HG03378 (cell line): Measurements from ENCODE around the gene KCNE1.
"Not testable (repeated sequence)": the region's sequence is repeated elsewhere in the genome, so short reads cannot be mapped to it uniquely, and the experiment has no call there.

Experiments used
- ATAC-seq: cut with Tn5 transposase; IDR thresholded peaks from one replicate; pipeline ENCODE4 v1.9.1; 2021; ENCODE audit warnings: mild to moderate bottlenecking, moderate library complexity; ENCODE audit not compliant: unreplicated experiment

The KCNE1 gene

DNA sequence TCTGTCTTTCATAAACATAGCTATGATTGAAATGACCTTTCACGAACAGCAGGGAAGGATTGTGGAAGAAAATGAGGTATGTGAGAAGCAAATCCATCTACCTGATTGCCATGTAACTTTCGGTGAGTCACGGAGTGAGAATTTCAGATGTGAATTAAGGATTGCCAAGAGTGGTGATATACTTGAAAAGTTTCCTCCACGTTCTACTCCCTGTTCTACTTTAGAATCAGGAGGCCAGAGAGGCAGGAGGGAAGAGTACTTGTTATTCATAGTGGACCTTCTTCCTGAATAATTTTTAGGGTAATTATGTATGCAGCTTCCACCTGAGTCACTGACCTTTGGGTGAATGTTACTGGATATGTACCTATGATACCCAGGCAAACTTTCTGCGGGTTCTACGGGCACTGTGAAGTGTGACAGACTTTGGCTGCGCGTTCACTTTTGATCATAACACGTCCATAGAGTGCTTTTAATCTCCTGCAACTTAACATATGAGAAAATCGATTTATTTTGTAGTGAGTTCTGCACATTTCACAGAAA lies 2.6 kb upstream of the KCNE1 start:
- ATAC-seq, result no peak

DNA sequence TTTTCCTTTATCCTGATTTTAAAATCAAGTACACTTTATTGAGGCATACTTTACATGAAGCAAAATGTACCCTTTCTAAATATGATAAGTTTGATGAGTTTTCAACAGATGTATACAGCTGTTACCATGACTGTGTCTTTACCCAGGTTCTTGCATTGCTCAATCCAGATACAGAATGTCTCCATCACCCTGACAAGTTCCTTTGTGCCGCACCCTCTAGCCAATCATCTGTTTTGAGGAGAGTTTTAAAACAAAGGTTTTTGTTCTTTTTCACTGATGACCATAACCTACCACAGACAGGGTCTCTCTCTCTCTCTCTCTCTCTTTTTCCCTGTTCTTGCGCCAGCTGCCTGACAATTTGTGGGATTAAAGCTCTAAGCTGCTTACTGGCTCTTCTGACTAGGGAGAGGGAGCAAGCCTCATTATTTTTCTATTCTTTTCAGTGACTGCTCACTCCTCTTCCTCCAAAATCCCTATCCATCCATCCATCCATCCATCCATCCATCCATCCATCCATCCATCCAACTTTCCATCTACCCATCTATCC lies 1.2 kb upstream of the KCNE1 start:
- no peak for ATAC-seq

DNA sequence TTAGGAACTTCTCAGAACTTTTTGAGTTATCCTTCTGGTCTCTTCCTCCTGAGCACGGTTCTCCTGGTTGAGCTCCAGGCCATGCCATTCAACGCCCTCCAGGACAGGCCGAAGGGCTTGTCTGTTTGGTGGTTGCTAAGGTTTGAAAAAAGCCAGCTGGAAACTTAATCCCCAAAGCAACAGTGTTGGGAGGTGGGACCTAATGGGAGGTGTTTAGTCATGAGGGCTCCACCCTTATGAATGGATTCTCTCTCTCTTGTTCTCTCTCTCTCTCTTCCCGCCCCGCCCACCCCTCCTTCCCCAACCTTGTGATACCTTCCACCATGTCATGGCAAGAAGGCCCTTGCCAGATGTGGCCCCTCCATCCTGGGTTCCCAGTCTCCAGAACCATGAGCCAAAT lies 829 bp downstream of the KCNE1 start:
- ATAC-seq, result no peak

DNA sequence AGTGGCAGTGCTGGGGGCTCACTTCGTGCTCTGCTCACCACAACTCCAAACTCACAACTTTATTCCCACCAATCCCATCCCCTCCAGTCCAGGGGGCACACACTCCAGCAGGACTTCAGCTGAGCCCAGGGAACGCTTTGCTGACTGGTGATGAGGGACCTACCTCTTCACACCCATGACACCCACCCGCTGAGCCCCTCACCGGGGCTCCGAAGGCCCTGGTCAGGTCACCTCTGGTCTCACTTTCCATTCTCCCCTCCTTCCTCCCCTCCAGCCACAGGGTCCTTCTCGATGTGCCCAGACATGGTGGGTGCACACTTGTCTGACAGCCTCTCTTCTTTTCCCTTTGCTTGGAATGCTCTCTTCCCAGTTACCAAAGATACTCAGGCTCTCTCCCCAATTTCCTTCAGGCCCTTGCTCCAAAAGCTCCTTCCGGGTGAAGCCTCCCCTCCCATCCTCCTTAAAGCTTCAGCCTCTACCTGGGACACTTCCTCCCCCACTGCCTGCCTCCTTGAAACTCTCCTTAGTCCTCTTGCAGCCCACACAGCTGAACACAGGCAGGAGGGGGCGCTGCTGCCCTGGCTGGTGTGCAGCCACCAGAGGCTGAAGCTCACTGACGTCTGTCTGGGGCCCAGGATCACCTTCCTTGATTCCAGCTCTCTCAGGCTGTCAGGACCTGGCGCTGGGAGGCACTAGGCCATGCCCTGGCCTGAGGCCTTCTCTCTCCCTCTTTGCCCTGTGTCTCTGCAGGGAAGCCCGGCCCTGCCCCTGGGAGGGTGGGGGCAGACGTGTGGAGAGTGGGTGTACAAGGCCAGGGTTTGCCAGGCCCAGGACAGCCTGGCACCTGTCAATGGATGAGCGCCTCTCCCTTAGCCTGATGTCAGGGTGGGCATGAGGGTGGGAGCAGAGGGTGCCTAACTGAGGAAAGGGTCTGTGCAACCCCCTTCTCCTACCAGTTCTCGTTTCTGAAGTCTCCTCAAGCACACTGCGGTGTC lies 1.6 kb downstream of the KCNE1 start:
- ATAC-seq, result no peak

DNA sequence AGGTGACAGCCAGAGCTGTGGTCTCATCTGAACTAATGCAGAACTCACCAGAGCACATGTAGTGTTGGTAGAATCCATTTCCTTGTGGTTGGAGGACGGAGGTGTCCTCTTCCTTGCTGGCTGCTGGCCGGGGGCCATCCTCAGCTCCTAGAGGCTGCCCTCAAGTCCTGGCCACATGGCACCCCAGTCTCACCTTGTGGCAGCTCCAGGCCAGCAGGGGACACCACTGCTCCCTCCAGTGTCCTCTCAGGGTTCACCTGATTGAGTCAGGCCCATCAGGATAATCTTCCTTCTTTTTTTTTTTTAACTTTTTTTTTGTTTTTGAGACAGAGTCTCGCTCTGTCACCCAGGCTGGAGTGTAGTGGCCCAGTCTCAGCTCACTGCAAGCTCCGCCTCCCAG lies 2.9 kb downstream of the KCNE1 start:
- ATAC-seq, result no peak

GRCh38 chr21:34504595-34504994 lies 7.4 kb downstream of the KCNE1 start:
- ATAC-seq, result no peak

DNA sequence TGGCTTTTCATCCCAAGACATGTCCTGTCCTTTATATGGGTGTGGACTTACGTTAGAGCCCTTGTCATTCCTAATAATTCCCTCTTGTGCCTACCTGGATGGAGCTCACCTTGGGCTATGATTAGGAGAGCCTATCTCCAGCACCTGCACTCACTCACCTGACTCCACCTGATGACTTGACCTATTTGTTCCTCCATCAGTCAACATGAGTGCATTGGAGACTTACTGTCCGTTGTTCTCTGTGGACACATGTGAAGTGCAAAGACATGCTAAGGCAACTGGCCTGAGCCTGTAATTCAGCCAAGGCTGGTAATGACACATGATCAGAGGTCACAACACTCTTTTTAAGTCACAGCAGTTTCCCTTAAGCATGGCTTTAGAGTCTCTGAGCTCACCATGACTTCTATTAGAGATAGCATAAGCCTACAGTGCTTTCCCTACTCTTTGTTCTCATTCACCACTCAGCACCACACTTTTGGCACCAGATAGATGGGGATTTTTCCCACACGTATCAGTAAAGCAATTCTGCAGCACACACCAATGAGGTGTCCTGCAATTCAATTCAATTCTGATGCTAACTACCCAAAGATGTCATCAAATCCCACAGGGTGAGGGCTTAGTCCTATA lies 9.4 kb downstream of the KCNE1 start:
- no peak for ATAC-seq

- no peak for ATAC-seq
These were observed 10.3 kb downstream of the KCNE1 start for GRCh38 chr21:34501716-34502115.

GRCh38 chr21:34500191-34500590 lies 11.8 kb downstream of the KCNE1 start:
- no peak for ATAC-seq

DNA sequence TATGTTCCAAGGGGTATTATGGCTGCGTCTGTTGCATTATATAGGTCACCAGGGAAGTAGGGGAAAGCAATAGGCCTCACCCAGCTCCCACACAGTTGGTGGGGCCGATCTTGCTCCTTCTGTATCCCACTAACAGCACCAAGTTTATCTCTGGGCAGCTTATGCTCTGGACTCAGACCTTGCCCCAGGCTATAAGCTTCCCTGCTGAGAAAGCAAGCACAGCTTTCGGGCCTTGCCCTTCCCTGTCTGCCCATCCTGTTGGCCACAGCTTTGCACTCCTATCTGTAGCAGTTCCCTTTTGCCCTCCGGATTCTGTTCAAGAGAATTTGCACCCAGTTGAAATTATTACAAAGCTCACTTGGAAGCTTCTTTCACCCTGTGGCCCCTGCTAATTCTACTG lies 12.9 kb downstream of the KCNE1 start:
- no peak for ATAC-seq

DNA sequence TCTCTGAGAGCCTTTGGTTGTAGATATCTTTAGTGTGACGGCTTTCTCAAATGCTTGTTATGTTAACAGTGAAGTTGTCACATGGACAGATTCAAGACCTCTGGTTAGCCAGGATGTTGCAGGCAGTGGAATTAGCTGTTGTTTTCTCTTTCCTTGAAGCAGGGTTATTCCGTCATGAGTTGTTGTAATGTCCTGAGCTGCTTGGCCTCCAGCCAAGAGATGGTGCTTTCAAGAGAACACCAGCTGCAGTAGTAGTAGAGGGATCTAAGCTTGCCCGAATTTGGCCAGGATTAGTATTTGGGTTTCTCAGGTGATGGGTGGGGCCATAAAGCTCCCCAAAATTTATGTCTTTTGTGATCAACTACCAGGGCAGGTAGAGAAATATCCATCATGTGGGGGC lies 13.4 kb downstream of the KCNE1 start:
- ATAC-seq, result no peak

DNA sequence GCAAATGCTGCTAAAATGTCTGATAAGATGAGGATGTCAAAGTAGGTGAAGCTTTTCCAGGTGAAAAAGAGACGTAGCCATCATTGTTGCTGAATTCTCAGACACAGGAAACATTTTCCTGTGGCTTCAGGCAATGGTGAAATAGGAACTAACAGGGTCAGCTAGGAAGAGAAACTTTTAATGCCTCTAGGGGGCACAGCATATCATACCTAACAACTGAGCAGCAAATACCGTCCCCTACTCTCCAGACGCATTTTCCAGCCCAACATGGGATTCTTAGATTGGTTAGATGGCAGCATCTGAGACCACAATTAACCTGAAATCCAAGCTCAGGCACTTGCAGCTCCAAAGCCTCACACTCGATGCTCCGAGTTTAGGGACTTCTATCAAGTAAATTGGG lies 28.2 kb downstream of the KCNE1 start:
- not testable (repeated sequence) for ATAC-seq

GRCh38 chr21:34483435-34483834 lies 28.6 kb downstream of the KCNE1 start:
- ATAC-seq, result not testable (repeated sequence)

GRCh38 chr21:34467333-34467732 lies 44.7 kb downstream of the KCNE1 start:
- not testable (repeated sequence) for ATAC-seq

- not testable (repeated sequence) for ATAC-seq
These were observed 52.6 kb downstream of the KCNE1 start for GRCh38 chr21:34459426-34459825.

- not testable (repeated sequence) for ATAC-seq
These were observed 53.7 kb downstream of the KCNE1 start for GRCh38 chr21:34458266-34458665.

GRCh38 chr21:34456180-34456579 lies 55.8 kb downstream of the KCNE1 start:
- not testable (repeated sequence) for ATAC-seq

- ATAC-seq, result not testable (repeated sequence)
These were observed 56.4 kb downstream of the KCNE1 start for GRCh38 chr21:34455628-34456027.

- not testable (repeated sequence) for ATAC-seq
These were observed 65.0 kb downstream of the KCNE1 start for GRCh38 chr21:34447018-34447417.

DNA sequence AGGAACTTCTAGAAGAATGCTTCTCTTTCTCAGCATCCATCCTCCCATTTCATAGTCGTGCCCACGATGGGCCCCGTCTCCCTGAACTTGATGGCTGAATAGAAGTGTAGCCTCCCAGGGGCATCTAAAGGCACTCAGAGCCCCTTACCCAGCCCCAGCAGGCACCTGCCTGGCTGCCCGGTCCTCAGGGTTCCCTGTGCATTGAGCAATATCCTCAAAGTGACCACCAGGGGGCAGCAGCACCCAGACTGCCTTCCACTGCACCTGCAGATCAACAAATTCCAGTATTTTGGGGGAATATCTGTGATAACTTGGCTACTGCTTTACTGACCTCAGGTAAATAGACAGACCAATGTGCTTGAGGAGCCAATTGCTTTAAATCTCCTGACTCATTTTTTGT lies 68.5 kb downstream of the KCNE1 start:
- ATAC-seq, result not testable (repeated sequence)

- not testable (repeated sequence) for ATAC-seq
These were observed 82.3 kb downstream of the KCNE1 start for GRCh38 chr21:34429710-34430109.
